HG02885 (cell line): ENCODE results near the gene WEE2.
"Not testable (repeated sequence)": the region's sequence is repeated elsewhere in the genome, so short reads cannot be mapped to it uniquely, and the experiment has no call there.

Experiments used
- ATAC-seq: cut with Tn5 transposase; IDR thresholded peaks from one replicate; pipeline ENCODE4 v1.9.1; 2021; ENCODE audit warnings: mild to moderate bottlenecking; ENCODE audit not compliant: unreplicated experiment, poor library complexity

Gene WEE2

DNA sequence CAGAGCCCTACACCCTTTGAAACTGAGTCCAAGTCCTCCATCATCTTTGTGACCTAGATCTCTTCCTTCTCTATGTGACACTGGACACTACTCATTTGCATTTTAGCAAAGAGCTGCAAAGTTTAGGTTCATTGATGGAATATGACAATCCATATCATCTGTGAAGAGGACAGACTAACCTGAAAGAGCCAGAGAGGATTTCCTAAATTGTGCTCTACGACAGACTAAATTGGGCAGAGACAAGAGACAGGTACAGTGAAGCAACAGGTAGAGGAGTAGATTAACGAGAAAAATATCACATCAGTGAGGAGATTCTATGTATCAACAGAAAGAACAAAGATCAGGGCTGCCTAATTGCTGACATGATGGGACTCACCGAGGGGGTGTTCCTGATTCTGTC is 55.6 kb downstream of the WEE2 start, which contains the start of gene TAS2R3:
Gene TAS2R3 (plus strand): TSS at position 301 of the 400 bp plus-strand sequence. CDS start 62 bp downstream, at position 363.
- no peak for ATAC-seq

DNA sequence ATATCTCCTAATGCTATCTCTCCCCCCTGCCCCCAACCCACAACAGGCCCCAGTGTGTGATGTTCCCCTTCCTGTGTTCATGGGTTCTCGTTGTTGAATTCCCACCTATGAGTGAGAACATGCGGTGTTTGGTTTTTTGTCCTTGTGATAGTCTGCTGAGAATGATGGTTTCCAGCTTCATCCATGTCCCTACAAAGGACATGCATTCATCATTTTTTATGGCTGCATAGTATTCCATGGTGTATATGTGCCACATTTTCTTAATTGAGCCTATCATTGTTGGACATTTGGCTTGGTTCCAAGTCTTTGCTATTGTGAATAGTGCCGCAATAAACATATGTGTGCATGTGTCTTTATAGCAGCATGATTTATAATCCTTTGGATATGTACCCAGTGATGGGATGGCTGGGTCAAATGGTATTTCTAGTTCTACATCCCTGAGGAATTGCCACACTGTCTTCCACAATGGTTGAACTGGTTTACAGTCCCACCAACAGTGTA is 62.0 kb downstream of the WEE2 start:
- ATAC-seq, result not testable (repeated sequence)

DNA sequence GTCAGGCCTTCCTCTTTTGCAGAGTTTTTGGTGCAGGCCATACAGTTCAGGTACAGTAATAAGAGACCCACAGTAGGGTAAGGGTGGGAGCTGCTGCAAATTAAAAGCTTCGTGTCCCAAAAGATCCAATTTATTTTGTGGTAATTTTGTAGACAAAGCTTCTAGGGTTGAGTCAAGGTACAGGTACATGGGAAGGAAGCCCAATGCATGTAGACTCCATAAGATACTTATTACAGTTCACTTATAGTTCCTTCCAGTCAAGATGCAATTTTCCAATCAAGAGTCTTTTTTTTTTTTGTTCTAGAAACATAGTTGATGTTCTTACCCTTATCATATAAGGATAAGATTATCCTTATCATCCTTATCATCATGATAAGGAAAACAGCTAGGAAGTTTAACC is 68.2 kb downstream of the WEE2 start, which contains the start of gene TAS2R4:
Gene TAS2R4 (plus strand): TSS at position 301 of the 400 bp plus-strand sequence. CDS start 1,815 bp downstream, outside the sequence.
- ATAC-seq, result no peak
